Measurements from ENCODE around the gene KCNK18.

Gene KCNK18

DNA sequence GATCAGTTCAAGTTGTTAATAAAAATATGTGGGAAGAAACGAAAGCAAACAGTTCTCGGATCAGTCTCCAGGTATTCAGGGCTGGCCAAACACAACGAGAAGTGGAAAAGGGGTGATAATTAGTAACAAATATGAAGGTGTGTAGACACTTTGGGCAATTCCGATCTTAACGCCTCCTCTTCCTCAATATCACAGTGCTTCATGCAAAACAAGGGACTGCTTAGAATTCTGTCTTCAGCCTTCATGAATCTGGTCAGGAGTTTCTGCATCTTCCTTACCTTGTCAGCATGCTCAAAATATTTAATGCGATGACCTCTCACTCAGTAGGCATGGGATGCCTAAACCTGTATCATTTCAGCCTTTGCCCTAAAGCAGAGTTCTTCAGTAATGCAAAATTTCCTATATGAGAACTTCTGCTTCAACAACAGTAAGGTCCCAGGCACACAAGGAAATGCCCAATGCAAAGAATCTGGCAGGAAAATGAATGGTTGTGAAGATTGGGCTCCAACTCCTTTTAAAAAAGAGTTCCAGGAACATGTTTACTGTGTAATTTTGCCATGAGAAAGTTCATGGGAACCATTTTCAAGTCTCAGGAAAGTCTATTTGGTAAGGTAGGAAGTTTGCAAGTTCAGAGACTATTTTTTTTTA is 35.8 kb upstream of the KCNK18 start:
- in situ Hi-C loops (cut with MboI; ENCODE audit: low pct_unique_long_range_greater_than_20kb, low sequenced_read_pairs, unreplicated experiment): loop anchor here (25.0 kb wide), 2 partner anchors 376 to 474 kb away; partner anchors contain the start of gene EMX2
- TF ChIP-seq, protein P1, sequence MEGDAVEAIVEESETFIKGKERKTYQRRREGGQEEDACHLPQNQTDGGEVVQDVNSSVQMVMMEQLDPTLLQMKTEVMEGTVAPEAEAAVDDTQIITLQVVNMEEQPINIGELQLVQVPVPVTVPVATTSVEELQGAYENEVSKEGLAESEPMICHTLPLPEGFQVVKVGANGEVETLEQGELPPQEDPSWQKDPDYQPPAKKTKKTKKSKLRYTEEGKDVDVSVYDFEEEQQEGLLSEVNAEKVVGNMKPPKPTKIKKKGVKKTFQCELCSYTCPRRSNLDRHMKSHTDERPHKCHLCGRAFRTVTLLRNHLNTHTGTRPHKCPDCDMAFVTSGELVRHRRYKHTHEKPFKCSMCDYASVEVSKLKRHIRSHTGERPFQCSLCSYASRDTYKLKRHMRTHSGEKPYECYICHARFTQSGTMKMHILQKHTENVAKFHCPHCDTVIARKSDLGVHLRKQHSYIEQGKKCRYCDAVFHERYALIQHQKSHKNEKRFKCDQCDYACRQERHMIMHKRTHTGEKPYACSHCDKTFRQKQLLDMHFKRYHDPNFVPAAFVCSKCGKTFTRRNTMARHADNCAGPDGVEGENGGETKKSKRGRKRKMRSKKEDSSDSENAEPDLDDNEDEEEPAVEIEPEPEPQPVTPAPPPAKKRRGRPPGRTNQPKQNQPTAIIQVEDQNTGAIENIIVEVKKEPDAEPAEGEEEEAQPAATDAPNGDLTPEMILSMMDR (IDR thresholded peaks at IDR 0.05; ENCODE audit: extremely low read depth, insufficient read depth, missing control alignments): no peak
- DNase-seq (ENCODE audit: low spot score): no peak

- no peak for DNase-seq (ENCODE audit: low spot score)
- TF ChIP-seq, protein P1 (IDR thresholded peaks at IDR 0.05; ENCODE audit: extremely low read depth, insufficient read depth, missing control alignments): no peak
- in situ Hi-C loops (cut with MboI; ENCODE audit: low pct_unique_long_range_greater_than_20kb, low sequenced_read_pairs, unreplicated experiment): loop anchor here (25.0 kb wide), 2 partner anchors 375 to 475 kb away; partner anchors contain the start of gene EMX2
These were observed 34.9 kb upstream of the KCNK18 start for GRCh38 chr10:117162093-117163060.

DNA sequence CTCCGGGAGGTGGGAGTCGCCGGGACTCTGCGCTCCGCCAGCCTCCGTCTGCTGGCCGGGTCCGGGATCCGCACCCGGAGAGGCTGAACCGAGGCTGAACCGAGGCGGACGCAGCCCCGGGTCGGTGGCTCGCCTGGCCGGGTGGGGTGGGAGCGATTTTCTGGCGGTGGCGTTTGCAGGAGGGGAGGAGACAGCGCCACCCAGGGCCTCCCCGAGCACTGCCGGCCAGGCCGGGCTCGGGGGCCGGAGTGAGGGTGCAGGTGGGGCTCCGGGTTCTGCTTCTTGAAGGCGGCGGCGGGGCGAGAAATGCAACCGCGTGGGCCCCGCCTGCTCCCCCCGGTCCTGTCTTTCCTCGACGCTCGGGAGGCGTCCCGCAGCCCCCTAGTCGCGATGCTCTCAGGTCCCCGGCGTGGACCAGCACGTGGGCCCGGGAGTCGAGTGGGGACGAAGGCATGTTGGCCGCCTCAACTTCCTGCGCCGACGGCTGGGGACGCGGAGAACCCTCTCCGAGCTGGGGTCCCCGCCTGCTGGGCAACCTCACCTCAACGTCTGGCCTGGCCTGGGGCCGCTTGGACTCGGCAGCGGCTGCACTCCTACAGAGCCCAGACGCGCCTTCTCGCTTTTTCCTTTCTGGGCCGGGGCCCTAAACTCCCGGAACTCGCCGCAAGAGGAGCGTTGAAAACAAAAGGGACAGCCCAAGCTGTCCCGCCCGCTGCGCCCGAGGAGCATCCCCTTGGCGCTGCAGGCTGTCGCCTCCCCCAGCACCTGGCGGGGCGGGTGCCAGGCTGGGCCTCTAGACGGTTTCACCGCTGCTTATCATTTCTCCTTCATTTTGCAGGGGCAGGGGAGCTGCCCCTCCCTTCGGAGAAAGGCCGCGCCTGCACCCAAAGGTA is 34.0 kb upstream of the KCNK18 start:
- in situ Hi-C loops (cut with MboI; ENCODE audit: low pct_unique_long_range_greater_than_20kb, low sequenced_read_pairs, unreplicated experiment): loop anchor here (25.0 kb wide), 2 partner anchors 374 to 476 kb away; partner anchors contain the start of gene EMX2
- no peak for DNase-seq (ENCODE audit: low spot score)
- TF ChIP-seq, protein P1 (IDR thresholded peaks at IDR 0.05; ENCODE audit: extremely low read depth, insufficient read depth, missing control alignments): no peak

DNA sequence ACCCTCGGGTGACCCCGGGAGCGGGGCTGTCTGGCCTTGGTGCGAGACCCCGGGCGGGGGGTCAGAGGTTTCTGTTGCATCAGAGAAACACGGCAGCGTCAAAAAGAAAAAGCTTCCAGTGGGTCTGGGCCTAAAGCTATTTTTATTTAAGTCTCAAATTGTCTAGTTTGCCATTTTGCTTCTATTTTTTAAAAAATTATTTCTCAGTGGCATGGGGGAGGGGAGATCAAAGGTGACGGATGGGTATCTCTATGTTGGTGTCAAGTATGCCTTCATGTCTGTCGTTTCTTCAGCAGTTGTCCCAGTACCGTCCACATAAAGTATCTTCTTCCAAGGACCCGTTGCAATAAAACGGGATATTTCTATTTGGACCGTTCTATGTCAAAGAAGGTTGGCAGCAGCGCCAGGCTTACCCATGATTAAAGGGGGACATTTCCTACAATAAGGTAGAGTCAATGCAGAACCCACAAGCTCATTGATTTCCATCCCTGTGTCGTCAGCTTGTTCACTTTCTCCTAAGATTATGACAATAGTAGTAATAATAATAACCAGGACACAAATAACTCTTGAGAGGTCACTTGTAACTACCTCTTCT is 33.2 kb upstream of the KCNK18 start:
- in situ Hi-C loops (cut with MboI; ENCODE audit: low pct_unique_long_range_greater_than_20kb, low sequenced_read_pairs, unreplicated experiment): loop anchor here (25.0 kb wide), 2 partner anchors 373 to 477 kb away; partner anchors contain the start of gene EMX2
- TF ChIP-seq, protein P1 (IDR thresholded peaks at IDR 0.05; ENCODE audit: extremely low read depth, insufficient read depth, missing control alignments): no peak
- DNase-seq (ENCODE audit: low spot score): no peak

GRCh38 chr10:117164592-117165537 is 32.4 kb upstream of the KCNK18 start:
- in situ Hi-C loops (cut with MboI; ENCODE audit: low pct_unique_long_range_greater_than_20kb, low sequenced_read_pairs, unreplicated experiment): loop anchor here (25.0 kb wide), 2 partner anchors 372 to 478 kb away; partner anchors contain the start of gene EMX2
- no peak for DNase-seq (ENCODE audit: low spot score)
- TF ChIP-seq, protein P1 (IDR thresholded peaks at IDR 0.05; ENCODE audit: extremely low read depth, insufficient read depth, missing control alignments): no peak
